ENCODE results near the gene EOLA2.

DNA sequence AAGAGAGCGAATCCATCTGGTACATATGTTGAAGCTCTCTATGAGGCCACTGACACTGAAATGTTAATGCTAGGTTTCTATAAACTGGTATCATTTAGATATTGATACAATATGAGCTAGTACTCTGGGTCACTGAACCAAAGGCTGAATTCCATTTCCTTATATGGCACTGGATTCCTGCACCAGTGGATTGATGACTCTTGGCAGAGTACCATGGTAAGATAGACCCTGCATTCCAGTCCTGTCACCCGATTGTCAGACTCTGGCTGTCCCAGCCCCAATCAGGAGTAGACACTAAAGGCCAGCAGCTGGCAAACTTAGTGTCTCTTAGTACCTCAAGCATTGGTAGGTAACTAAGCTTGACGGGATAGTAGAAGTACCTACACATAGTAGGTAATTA lies 44.0 kb upstream of the EOLA2 start:
- TF ChIP-seq, protein P1, sequence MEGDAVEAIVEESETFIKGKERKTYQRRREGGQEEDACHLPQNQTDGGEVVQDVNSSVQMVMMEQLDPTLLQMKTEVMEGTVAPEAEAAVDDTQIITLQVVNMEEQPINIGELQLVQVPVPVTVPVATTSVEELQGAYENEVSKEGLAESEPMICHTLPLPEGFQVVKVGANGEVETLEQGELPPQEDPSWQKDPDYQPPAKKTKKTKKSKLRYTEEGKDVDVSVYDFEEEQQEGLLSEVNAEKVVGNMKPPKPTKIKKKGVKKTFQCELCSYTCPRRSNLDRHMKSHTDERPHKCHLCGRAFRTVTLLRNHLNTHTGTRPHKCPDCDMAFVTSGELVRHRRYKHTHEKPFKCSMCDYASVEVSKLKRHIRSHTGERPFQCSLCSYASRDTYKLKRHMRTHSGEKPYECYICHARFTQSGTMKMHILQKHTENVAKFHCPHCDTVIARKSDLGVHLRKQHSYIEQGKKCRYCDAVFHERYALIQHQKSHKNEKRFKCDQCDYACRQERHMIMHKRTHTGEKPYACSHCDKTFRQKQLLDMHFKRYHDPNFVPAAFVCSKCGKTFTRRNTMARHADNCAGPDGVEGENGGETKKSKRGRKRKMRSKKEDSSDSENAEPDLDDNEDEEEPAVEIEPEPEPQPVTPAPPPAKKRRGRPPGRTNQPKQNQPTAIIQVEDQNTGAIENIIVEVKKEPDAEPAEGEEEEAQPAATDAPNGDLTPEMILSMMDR (IDR thresholded peaks at IDR 0.05; ENCODE audit: extremely low read depth in 1 of 2, insufficient read depth in 1 of 2, low read depth in 1 of 2, low read length in 2 of 2): no peak
- TF ChIP-seq GATA2 (IDR thresholded peaks at IDR 0.05; ENCODE audit: insufficient read depth, insufficient read length, low read depth, low read length): no peak
- no peak for TF ChIP-seq POLR2A (IDR thresholded peaks at IDR 0.05; ENCODE audit: low read depth, low read length)
- TF ChIP-seq POLR2AphosphoS5 (IDR thresholded peaks at IDR 0.05; ENCODE audit: insufficient read depth, low read depth, low read length): no peak
- no peak for TF ChIP-seq MYC (IDR thresholded peaks at IDR 0.05; ENCODE audit: low read depth, low read length)
- TF ChIP-seq FOS (IDR thresholded peaks at IDR 0.05; ENCODE audit: borderline replicate concordance, insufficient read depth, low read length): no peak
